OCI-LY3 (cell line): ENCODE data around the gene TBL1XR1.

Experiments used
- EZH2phosphoT487 ChIP-seq: fragments of 200-600 bp; shearing (Covaris generic); IDR thresholded peaks from 2 replicates; pipeline ENCODE4 v1.6.1; 2018; ENCODE audit warnings: antibody characterized with exemption, mixed run types, low read depth
- TF ChIP-seq, protein P1 (sequence below): fragments of 200-600, 300-600 bp; sonication (generic); IDR thresholded peaks from 2 replicates; pipeline ENCODE4 v1.5.1; 2014; ENCODE audit warnings: antibody characterized with exemption, low read length, low read depth

DNA sequence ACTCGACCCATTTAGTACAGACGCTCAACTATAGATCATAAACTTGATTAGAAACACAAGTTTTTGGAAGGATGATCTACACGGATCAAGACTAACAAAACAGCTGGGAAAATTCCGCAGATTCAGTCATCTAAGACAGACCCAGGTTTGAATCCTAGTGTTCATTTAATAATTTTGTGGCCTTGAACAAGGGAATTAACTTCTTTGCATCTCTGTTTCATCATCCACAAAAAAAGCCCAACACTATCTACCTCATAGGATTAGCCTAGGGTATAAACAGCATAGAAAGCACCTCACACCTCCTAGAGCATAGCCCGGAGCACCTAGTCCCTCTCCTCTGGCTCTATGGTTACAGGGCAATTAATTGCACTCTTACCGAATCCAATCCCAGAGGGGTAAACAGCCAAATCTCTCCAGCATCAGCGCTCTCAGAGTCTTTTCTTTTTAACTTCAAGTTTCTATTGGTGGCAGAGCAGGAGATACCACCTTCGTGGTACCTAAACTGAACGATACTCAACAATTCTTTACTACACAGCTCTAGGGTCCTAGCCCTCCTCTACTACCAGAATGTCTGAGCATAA is 3.5 kb downstream of the TBL1XR1 start:
- TF ChIP-seq, protein P1, sequence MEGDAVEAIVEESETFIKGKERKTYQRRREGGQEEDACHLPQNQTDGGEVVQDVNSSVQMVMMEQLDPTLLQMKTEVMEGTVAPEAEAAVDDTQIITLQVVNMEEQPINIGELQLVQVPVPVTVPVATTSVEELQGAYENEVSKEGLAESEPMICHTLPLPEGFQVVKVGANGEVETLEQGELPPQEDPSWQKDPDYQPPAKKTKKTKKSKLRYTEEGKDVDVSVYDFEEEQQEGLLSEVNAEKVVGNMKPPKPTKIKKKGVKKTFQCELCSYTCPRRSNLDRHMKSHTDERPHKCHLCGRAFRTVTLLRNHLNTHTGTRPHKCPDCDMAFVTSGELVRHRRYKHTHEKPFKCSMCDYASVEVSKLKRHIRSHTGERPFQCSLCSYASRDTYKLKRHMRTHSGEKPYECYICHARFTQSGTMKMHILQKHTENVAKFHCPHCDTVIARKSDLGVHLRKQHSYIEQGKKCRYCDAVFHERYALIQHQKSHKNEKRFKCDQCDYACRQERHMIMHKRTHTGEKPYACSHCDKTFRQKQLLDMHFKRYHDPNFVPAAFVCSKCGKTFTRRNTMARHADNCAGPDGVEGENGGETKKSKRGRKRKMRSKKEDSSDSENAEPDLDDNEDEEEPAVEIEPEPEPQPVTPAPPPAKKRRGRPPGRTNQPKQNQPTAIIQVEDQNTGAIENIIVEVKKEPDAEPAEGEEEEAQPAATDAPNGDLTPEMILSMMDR: no peak
- no peak for TF ChIP-seq EZH2phosphoT487
